CD4-positive, alpha-beta T cell (primary cell): ENCODE measurements around the gene HYKK. TPM values are rescaled to one million over a fixed set of nuclear protein-coding genes. Genes with fewer than 3 reads are reported as not detected.

ENCODE experiments used
- ATAC-seq: fragments of 200-7000 bp; cut with Tn5 transposase; one replicate; pipeline ENCODE4 v1.10.0; 2022; ENCODE audit warnings: mild to moderate bottlenecking; ENCODE audit not compliant: poor library complexity
- CTCF ChIA-PET: fragments of 350-600 bp; sonication (Branson Sonifier 250); formaldehyde crosslinking; loops from one replicate; lab custom pipeline; 2021; ENCODE audit warnings: antibody characterized with exemption, inconsistent platforms; lab: Charles Lee
- POLR2A ChIA-PET: fragments of 350-600 bp; sonication (Branson Sonifier 250); formaldehyde crosslinking; loops from one replicate; lab custom pipeline; 2021; ENCODE audit warnings: antibody characterized with exemption, inconsistent platforms; lab: Charles Lee
- DNase-seq, 14 experiments: peaks; one replicate each; pipeline ENCODE4 v3.0.0-alpha.2; 2013 to 2020; ENCODE audit warnings: mixed read lengths in 2 of 14
- H3K27ac ChIP-seq, 2 donors: one replicate each; pipeline versions ENCODE4 v1.5.1 to v1.7.0; 2013; ENCODE audit warnings: low read length in 2 of 2, low read depth in 1 of 2, mild to moderate bottlenecking in 1 of 2
- H3K27me3 ChIP-seq, 2 experiments: 1 replicate in 1 of 2; 2 replicates in 1 of 2; pipeline versions ENCODE4 v1.6.1 to v1.7.0; 2013; ENCODE audit warnings: low read length in 2 of 2, control low read depth in 1 of 2, mild to moderate bottlenecking in 1 of 2, moderate library complexity in 1 of 2; ENCODE audit not compliant: insufficient read depth in 2 of 2, control insufficient read depth in 1 of 2
- H3K36me3 ChIP-seq: one replicate; pipeline ENCODE4 v1.6.1; 2013; ENCODE audit warnings: low read length, control low read depth; ENCODE audit not compliant: insufficient read depth
- H3K4me1 ChIP-seq: one replicate; pipeline ENCODE4 v1.6.1; 2013; ENCODE audit warnings: low read length, control low read depth; ENCODE audit not compliant: insufficient read depth
- H3K4me3 ChIP-seq: one replicate; pipeline ENCODE4 v1.5.1; 2013; ENCODE audit warnings: mild to moderate bottlenecking, low read length, moderate library complexity
- H3K9me3 ChIP-seq, 2 experiments: 1 replicate in 1 of 2; 2 replicates in 1 of 2; pipeline versions ENCODE4 v1.6.1 to v1.7.0; 2013; ENCODE audit warnings: low read length in 2 of 2, mild to moderate bottlenecking in 2 of 2, control low read depth in 1 of 2, moderate library complexity in 1 of 2; ENCODE audit not compliant: control insufficient read depth in 1 of 2, insufficient read depth in 1 of 2
- H3K27ac Mint-ChIP-seq: one replicate; pipeline ENCODE4 v1.8.0; 2020; ENCODE audit warnings: mixed read lengths
- H3K27me3 Mint-ChIP-seq: one replicate; pipeline ENCODE4 v1.8.0; 2021; ENCODE audit warnings: mixed read lengths
- H3K36me3 Mint-ChIP-seq: one replicate; pipeline ENCODE4 v1.8.0; 2021; ENCODE audit warnings: low read depth, mixed read lengths
- H3K4me1 Mint-ChIP-seq: one replicate; pipeline ENCODE4 v1.8.0; 2021; ENCODE audit warnings: low read depth, mixed read lengths
- H3K4me3 Mint-ChIP-seq: one replicate; pipeline ENCODE4 v1.8.0; 2020; ENCODE audit warnings: mild to moderate bottlenecking, mixed read lengths
- H3K9me3 Mint-ChIP-seq: one replicate; pipeline ENCODE4 v1.8.0; 2020; ENCODE audit warnings: mixed read lengths
- intact Hi-C, 2 experiments: fragments of 100-400 bp; cut with DNase I in 1 of 2; cut with micrococcal nuclease in 1 of 2; formaldehyde crosslinking; loops; one replicate each; pipeline versions ENCODE4 v1.15.1 to v1.9.0; 2023 to 2025; cut with DNase I, micrococcal nuclease
- total RNA-seq, 174 experiments: library from RNA in 2 of 174; stranded (reverse) in 2 of 174; gene quantifications; one replicate each; pipeline ENCODE4 v1.2.3 and lab custom pipeline; 2021 to 2026
- TF ChIP-seq, protein P1 (sequence below): fragments of 200-600 bp; IDR thresholded peaks from one replicate; pipeline ENCODE4 v1.8.0; 2022; ENCODE audit warnings: antibody characterized with exemption, mild to moderate bottlenecking

HYKK gene
- total RNA-seq, 2 experiments from 2014 or later, result 1.8 to 2.3 TPM

DNA sequence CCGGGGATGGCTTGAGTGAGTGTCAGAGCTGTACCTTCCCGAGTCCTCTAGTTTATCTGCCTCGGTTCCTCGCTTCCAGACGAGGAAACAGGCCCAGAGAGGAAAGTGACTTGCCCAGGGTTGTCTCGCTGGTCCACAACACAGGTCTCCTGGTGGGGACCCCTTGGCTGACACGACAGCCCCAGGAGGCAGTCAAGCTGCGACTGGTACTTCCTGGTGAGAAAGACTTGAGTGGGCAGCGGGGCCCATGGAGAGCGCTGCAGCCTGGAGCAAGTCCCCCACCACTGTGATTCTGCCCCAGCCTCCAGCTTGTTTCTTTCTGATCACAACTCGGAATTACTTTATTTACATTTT lies 57.3 kb downstream of the HYKK start:
- no peak for ATAC-seq
- CTCF ChIA-PET, result no interaction called here
- H3K9me3 Mint-ChIP-seq, result no peaks in the 10 kb centered on the region
- no peak overlapping the region for H3K27ac Mint-ChIP-seq
- no peak for DNase-seq
- Histone ChIP-seq H3K4me3 (peak overlapping the region; percentile 67), H3K27me3 (no peaks in the 10 kb centered on the region), H3K4me1 (peaks cover 18% of the 10 kb centered on the region), H3K27ac (no peak overlapping the region), H3K9me3 (no peaks in the 10 kb centered on the region), H3K36me3 (no peaks in the 10 kb centered on the region)
- H3K4me3 Mint-ChIP-seq, result peak overlapping the region; percentile 96
- TF ChIP-seq, protein P1, sequence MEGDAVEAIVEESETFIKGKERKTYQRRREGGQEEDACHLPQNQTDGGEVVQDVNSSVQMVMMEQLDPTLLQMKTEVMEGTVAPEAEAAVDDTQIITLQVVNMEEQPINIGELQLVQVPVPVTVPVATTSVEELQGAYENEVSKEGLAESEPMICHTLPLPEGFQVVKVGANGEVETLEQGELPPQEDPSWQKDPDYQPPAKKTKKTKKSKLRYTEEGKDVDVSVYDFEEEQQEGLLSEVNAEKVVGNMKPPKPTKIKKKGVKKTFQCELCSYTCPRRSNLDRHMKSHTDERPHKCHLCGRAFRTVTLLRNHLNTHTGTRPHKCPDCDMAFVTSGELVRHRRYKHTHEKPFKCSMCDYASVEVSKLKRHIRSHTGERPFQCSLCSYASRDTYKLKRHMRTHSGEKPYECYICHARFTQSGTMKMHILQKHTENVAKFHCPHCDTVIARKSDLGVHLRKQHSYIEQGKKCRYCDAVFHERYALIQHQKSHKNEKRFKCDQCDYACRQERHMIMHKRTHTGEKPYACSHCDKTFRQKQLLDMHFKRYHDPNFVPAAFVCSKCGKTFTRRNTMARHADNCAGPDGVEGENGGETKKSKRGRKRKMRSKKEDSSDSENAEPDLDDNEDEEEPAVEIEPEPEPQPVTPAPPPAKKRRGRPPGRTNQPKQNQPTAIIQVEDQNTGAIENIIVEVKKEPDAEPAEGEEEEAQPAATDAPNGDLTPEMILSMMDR, result no peak
- intact Hi-C loops, result loop anchor here (1.0 to 2.0 kb wide), 2 partner anchors 24 kb away; partner anchors contain the start of gene PSMA4 (in 2 of the 2)
- POLR2A ChIA-PET, result interaction anchor here (1.0 to 2.6 kb wide), 6 partner anchors 9 to 308 kb away, joined by 4 to 33 read pairs (median 6); partner anchors contain the start of genes IREB2, MORF4L1, PSMA4 and SKIC8
- H3K27me3 Mint-ChIP-seq, result peaks cover 16% of the 10 kb centered on the region
- peaks cover 21% of the 10 kb centered on the region for H3K4me1 Mint-ChIP-seq
- no peaks in the 10 kb centered on the region for H3K36me3 Mint-ChIP-seq

DNA sequence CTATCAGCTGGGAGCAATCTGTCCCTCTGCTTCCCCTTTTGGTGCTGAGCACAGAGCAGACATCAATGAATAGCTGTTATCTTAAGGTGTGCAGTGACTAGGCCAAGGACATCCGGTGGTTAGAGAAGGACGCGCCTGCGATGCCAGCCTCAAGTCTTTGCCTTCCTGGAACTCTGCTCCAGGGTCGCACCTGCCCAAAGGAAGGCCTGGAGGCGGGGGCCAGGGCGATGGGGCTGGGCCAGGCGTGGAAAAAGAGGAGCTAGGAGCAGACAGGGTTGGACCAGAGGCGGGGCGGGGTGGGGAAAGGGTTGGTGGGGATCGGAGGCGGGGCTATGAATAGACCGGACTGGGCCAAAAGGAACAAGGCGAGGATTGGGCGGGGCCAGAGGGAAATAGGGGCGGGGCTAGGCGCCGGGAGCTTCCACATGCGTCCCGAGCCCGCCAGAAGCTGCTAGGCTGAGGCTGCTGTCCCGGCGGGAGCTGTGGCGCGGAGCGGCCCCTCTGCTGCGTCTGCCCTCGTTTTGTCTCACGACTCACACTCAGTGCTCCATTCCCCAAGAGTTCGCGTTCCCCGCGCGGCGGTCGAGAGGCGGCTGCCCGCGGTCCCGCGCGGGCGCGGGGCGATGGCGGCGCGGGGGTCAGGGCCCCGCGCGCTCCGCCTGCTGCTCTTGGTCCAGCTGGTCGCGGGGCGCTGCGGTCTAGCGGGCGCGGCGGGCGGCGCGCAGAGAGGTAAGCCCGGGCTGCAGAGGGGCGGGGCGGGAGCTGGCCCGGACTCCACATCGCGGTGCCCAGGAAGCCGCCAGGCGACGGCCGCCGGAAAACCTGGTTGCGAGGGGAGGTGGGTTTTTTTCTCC lies 57.9 kb downstream of the HYKK start, which contains the start of gene CHRNA5:
Gene CHRNA5 (plus strand): TSS at position 424 of the 854 bp plus-strand sequence. CDS start 200 bp downstream, at position 624.
- no peak within 1 kb of the TSS for H3K27ac ChIP-seq
- H3K4me1 ChIP-seq, result peaks cover 18% of the 10 kb centered on the region
- Mint-ChIP-seq H3K36me3 (no peaks in the 10 kb centered on the region), H3K27me3 (peaks cover 16% of the 10 kb centered on the region), H3K27ac (no peak within 1 kb of the TSS), H3K9me3 (no peaks in the 10 kb centered on the region), H3K4me3 (peak within 1 kb of the TSS; percentile 96), H3K4me1 (peaks cover 21% of the 10 kb centered on the region)
- peak; percentile 70 for ATAC-seq
- H3K36me3 ChIP-seq, result no peaks in the 10 kb centered on the region
- ChIA-PET POLR2A (interaction anchor here (0.6 to 2.6 kb wide), 8 partner anchors 9 to 308 kb away, joined by 3 to 33 read pairs (median 4); partner anchors contain the start of genes IREB2, MORF4L1, PSMA4 and SKIC8), CTCF (no interaction called here)
- peak within 1 kb of the TSS; percentile 67 for H3K4me3 ChIP-seq
- TF ChIP-seq, protein P1, result no peak
- peak; percentile 14 to 78 (median 52) for DNase-seq
- no peaks in the 10 kb centered on the region for H3K9me3 ChIP-seq
- intact Hi-C loops, result loop anchor here (1.0 to 2.0 kb wide), 2 partner anchors 25 kb away; partner anchors contain the start of gene PSMA4 (in 2 of the 2)
- H3K27me3 ChIP-seq, result no peaks in the 10 kb centered on the region

DNA sequence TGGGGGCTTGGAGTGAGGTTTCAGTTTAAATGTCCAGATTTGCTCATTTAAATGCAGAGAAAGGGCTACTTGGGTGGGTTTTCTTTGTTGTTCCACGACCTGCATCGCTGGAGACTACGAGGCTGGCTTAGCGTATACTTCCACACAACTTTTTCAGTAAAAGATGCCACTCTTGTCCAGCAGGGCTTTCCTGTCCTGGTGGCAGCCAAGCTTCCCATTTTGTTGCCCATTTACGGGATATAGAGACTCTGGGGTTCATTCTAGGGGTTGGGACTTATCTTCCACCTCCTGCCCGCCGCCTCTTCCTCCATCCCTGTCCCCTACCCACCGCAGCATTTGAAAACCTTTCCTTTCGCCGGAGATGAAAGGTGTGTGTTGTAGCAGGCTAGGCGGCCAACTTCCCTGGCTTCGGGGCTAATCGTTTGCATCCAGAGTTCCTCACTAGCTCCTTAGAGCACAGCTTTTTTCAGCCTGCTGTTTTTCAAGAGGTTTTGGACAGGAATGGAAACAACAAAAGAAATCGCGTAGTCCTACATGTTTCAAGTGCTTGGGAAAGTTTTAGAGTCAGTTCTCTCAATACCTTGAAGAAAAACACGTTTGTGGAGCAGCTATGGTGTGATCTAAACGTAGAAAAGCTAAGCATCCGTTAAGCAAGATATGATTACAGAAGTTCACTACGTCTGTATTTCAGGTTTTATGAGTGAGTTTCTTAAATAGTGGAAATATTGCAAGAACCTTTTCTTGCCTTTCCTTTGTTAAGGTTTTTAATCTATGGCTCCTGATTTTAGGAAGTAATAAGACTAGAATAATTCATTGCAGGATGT lies 58.8 kb downstream of the HYKK start:
- Mint-ChIP-seq H3K27me3 (peaks cover 21% of the 10 kb centered on the region), H3K4me3 (peak overlapping the region; percentile 89), H3K36me3 (no peaks in the 10 kb centered on the region), H3K27ac (no peak overlapping the region), H3K9me3 (no peaks in the 10 kb centered on the region), H3K4me1 (peaks cover 21% of the 10 kb centered on the region)
- ATAC-seq (no peak), DNase-seq (peak in 2 of 14 experiments; percentile 12 to 19)
- Histone ChIP-seq H3K36me3 (no peaks in the 10 kb centered on the region), H3K27ac (no peak overlapping the region), H3K9me3 (no peaks in the 10 kb centered on the region), H3K27me3 (no peaks in the 10 kb centered on the region), H3K4me1 (peaks cover 18% of the 10 kb centered on the region), H3K4me3 (peak overlapping the region; percentile 67)
- POLR2A ChIA-PET, result interaction anchor here (0.6 to 2.6 kb wide), 7 partner anchors 14 to 307 kb away, joined by 3 to 33 read pairs (median 5); partner anchors contain the start of genes IREB2, MORF4L1, PSMA4 and SKIC8
- CTCF ChIA-PET, result no interaction called here
- TF ChIP-seq, protein P1, result no peak
- intact Hi-C loops, result loop anchor here (1.0 to 2.0 kb wide), 2 partner anchors 25 to 26 kb away; partner anchors contain the start of gene PSMA4 (in 2 of the 2)
